G401 (cell line): ENCODE results near the gene ATP11C. TPM values are rescaled to one million over a fixed set of nuclear protein-coding genes. Genes with fewer than 3 reads are reported as not detected.

Experiments used
- DNase-seq: peaks from one replicate; pipeline ENCODE4 v3.0.0-alpha.2; 2015; ENCODE audit warnings: low spot score
- in situ Hi-C: cut with HindIII; loops from 2 replicates; pipeline ENCODE4 v1.10.0; 2016; ENCODE audit warnings: low sequenced_read_pairs, mixed read lengths
- total RNA-seq: library from RNA; depleted of rRNA; stranded (reverse); fragments of >200 nt; shearing (Covaris generic); gene quantifications from 2 replicates; pipeline ENCODE4 v1.2.3, GENCODE V29; 2014; rRNA removed

The ATP11C gene
- total RNA-seq, 1 experiment from 2014 or later = not detected

DNA sequence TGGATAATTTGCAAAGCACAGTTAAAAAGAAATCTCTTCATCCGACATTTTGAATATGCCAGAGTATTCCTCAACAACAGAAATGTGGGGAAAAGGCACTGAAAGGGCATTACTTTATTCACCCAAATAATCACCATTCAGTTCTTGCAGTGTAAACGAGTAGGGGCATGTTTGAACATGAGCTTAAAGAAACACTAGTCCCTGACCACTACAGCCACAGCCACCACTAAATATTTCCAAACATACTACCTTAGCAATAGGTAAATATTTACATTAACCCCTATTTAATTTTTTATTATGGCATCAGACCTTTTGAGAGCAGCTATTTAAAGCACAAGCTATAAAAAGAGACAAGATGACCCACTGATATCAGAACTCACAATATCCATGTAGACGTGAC, 252.5 kb downstream of the ATP11C start:
- DNase-seq = no peak
- in situ Hi-C loops = no loop called here

Other genes starting within 250 kb of the ATP11C start
- not detected in 2 replicates for gene MCF2, start 224.9 kb downstream of the ATP11C start, total RNA-seq
- gene CXorf66, start 32.5 kb upstream of the ATP11C start, total RNA-seq = not detected in 2 replicates